ENCODE results near the gene POU6F1. TPM values are rescaled to one million over a fixed set of nuclear protein-coding genes. Genes with fewer than 3 reads are reported as not detected.
"Not testable (repeated sequence)": the region's sequence is repeated elsewhere in the genome, so short reads cannot be mapped to it uniquely, and the experiment has no call there.

The POU6F1 gene
- polyA plus RNA-seq, 3 donors, result 7.1 to 14.0 (median 8.0) TPM

GRCh38 chr12:51234530-51234929, 16.7 kb upstream of the POU6F1 start:
- no peak for DNase-seq (ENCODE audit: extremely low read depth in 1 of 11, low read depth in 9 of 11, low spot score in 4 of 11)

GRCh38 chr12:51232642-51233041, 14.8 kb upstream of the POU6F1 start:
- DNase-seq (ENCODE audit: extremely low read depth in 1 of 11, low read depth in 9 of 11, low spot score in 4 of 11), result no peak

- no peak for DNase-seq (ENCODE audit: extremely low read depth in 1 of 11, low read depth in 9 of 11, low spot score in 4 of 11)
These were observed 11.4 kb upstream of the POU6F1 start for GRCh38 chr12:51229116-51229809.

- DNase-seq (ENCODE audit: extremely low read depth in 1 of 11, low read depth in 9 of 11, low spot score in 4 of 11), result no peak
These were observed 10.1 kb upstream of the POU6F1 start for GRCh38 chr12:51227962-51228361.

GRCh38 chr12:51227112-51227511, 9.2 kb upstream of the POU6F1 start:
- DNase-seq (ENCODE audit: extremely low read depth in 1 of 11, low read depth in 9 of 11, low spot score in 4 of 11), result not testable (repeated sequence)

GRCh38 chr12:51225771-51226170, 7.9 kb upstream of the POU6F1 start:
- no peak for DNase-seq (ENCODE audit: extremely low read depth in 1 of 11, low read depth in 9 of 11, low spot score in 4 of 11)

- DNase-seq (ENCODE audit: extremely low read depth in 1 of 11, low read depth in 9 of 11, low spot score in 4 of 11), result no peak
These were observed 7.4 kb upstream of the POU6F1 start for GRCh38 chr12:51225234-51225633.

- DNase-seq (ENCODE audit: extremely low read depth in 1 of 11, low read depth in 9 of 11, low spot score in 4 of 11), result no peak
These were observed 6.8 kb upstream of the POU6F1 start for GRCh38 chr12:51224625-51225024.

GRCh38 chr12:51222461-51222860, 4.6 kb upstream of the POU6F1 start:
- DNase-seq (ENCODE audit: extremely low read depth in 1 of 11, low read depth in 9 of 11, low spot score in 4 of 11), result no peak

- not testable (repeated sequence) for DNase-seq (ENCODE audit: extremely low read depth in 1 of 11, low read depth in 9 of 11, low spot score in 4 of 11)
These were observed 2.0 kb upstream of the POU6F1 start for GRCh38 chr12:51219857-51220256.

GRCh38 chr12:51219322-51219721, 1.5 kb upstream of the POU6F1 start:
- DNase-seq (ENCODE audit: extremely low read depth in 1 of 11, low read depth in 9 of 11, low spot score in 4 of 11), result no peak

GRCh38 chr12:51218607-51219161, 822 bp upstream of the POU6F1 start:
- DNase-seq (ENCODE audit: extremely low read depth in 1 of 11, low read depth in 9 of 11, low spot score in 4 of 11), result peak in 1 of 11 donors; percentile 39

GRCh38 chr12:51217133-51217967, 512 bp downstream of the POU6F1 start:
- DNase-seq (ENCODE audit: extremely low read depth in 1 of 11, low read depth in 9 of 11, low spot score in 4 of 11), result peak in 5 of 11 donors; percentile 28 to 36 (median 33)

GRCh38 chr12:51216642-51217041, 1.2 kb downstream of the POU6F1 start:
- DNase-seq (ENCODE audit: extremely low read depth in 1 of 11, low read depth in 9 of 11, low spot score in 4 of 11), result no peak

- no peak for DNase-seq (ENCODE audit: extremely low read depth in 1 of 11, low read depth in 9 of 11, low spot score in 4 of 11)
These were observed 3.0 kb downstream of the POU6F1 start for GRCh38 chr12:51214895-51215294.

GRCh38 chr12:51210690-51211395, 7.0 kb downstream of the POU6F1 start:
- DNase-seq (ENCODE audit: extremely low read depth in 1 of 11, low read depth in 9 of 11, low spot score in 4 of 11), result no peak

- no peak for DNase-seq (ENCODE audit: extremely low read depth in 1 of 11, low read depth in 9 of 11, low spot score in 4 of 11)
These were observed 8.6 kb downstream of the POU6F1 start for GRCh38 chr12:51209259-51209658.

- DNase-seq (ENCODE audit: extremely low read depth in 1 of 11, low read depth in 9 of 11, low spot score in 4 of 11), result no peak
These were observed 9.7 kb downstream of the POU6F1 start for GRCh38 chr12:51208016-51208660.

GRCh38 chr12:51205350-51205749, 12.5 kb downstream of the POU6F1 start:
- no peak for DNase-seq (ENCODE audit: extremely low read depth in 1 of 11, low read depth in 9 of 11, low spot score in 4 of 11)
